Astrocyte (in vitro differentiated cells and primary cell): ENCODE data around the gene B4GALT7.

Source experiments
- CTCF ChIP-seq: IDR thresholded peaks from 2 replicates; pipeline ENCODE4 v1.5.1; 2011; ENCODE audit warnings: low read depth, mild to moderate bottlenecking, inconsistent platforms, low read length, moderate library complexity; ENCODE audit not compliant: insufficient read depth
- EZH2 ChIP-seq: IDR thresholded peaks from 2 replicates; pipeline ENCODE4 v1.6.1; 2012; ENCODE audit warnings: mild to moderate bottlenecking, low read length, inconsistent platforms; ENCODE audit not compliant: insufficient read depth

GRCh38 chr5:177593511-177593910 lies 6.4 kb upstream of the B4GALT7 start:
- TF ChIP-seq CTCF (no peak), EZH2 (no peak)
